Mesendoderm (in vitro differentiated cells): ENCODE measurements around the gene DCUN1D3.
A peak's percentile ranks its signal among the peaks of the same experiment; 100 is the strongest.

ENCODE experiments used
- DNase-seq: peaks from one replicate; pipeline ENCODE4 v3.0.0; 2013
- H2AK5ac ChIP-seq: 2 replicates; pipeline ENCODE4 v1.6.1; 2013; ENCODE audit warnings: low read length, inconsistent platforms
- H2BK120ac ChIP-seq: 2 replicates; pipeline ENCODE4 v1.6.1; 2013; ENCODE audit warnings: low read depth, mild to moderate bottlenecking, low read length, moderate library complexity, mixed read lengths
- H2BK15ac ChIP-seq: replicated peaks from 2 replicates; pipeline ENCODE4 v1.6.1; 2013; ENCODE audit warnings: low read depth, mild to moderate bottlenecking, moderate library complexity
- H2BK5ac ChIP-seq: 2 replicates; pipeline ENCODE4 v1.6.1; 2013; ENCODE audit warnings: low read length, inconsistent platforms
- H3K18ac ChIP-seq: 2 replicates; pipeline ENCODE4 v1.6.1; 2013; ENCODE audit warnings: mild to moderate bottlenecking, low read length, mixed read lengths
- H3K23ac ChIP-seq: one replicate; pipeline ENCODE4 v1.6.1; 2013; ENCODE audit warnings: low read length
- H3K27ac ChIP-seq: 2 replicates; pipeline ENCODE4 v1.5.1; 2013; ENCODE audit warnings: low read depth, mild to moderate bottlenecking, inconsistent platforms, low read length, moderate library complexity
- H3K27me3 ChIP-seq: 2 replicates; pipeline ENCODE4 v1.6.1; 2013; ENCODE audit warnings: low read length, control low read depth, mild to moderate bottlenecking, inconsistent platforms; ENCODE audit not compliant: insufficient read depth, poor library complexity
- H3K36me3 ChIP-seq: 2 replicates; pipeline ENCODE4 v1.6.1; 2013; ENCODE audit warnings: low read length, inconsistent platforms; ENCODE audit not compliant: control insufficient read depth, insufficient read depth
- H3K4ac ChIP-seq: one replicate; pipeline ENCODE4 v1.6.1; 2013; ENCODE audit warnings: low read depth, mild to moderate bottlenecking, low read length, moderate library complexity
- H3K4me1 ChIP-seq: 2 replicates; pipeline ENCODE4 v1.6.1; 2013; ENCODE audit warnings: low read depth, low read length, inconsistent platforms; ENCODE audit not compliant: control insufficient read depth
- H3K4me2 ChIP-seq: 2 replicates; pipeline ENCODE4 v1.6.1; 2013; ENCODE audit warnings: low read length
- H3K4me3 ChIP-seq: 2 replicates; pipeline ENCODE4 v1.5.1; 2013; ENCODE audit warnings: mild to moderate bottlenecking, low read length
- H3K56ac ChIP-seq: one replicate; pipeline ENCODE4 v1.6.1; 2013; ENCODE audit warnings: low read length
- H3K79me1 ChIP-seq: 2 replicates; pipeline ENCODE4 v1.6.1; 2013; ENCODE audit warnings: low read length, inconsistent platforms
- H3K79me2 ChIP-seq: 2 replicates; pipeline ENCODE4 v1.6.1; 2013; ENCODE audit warnings: mild to moderate bottlenecking, low read length; ENCODE audit not compliant: control insufficient read depth, insufficient read depth
- H3K9ac ChIP-seq: 2 replicates; pipeline ENCODE4 v1.6.1; 2013; ENCODE audit warnings: low read length, inconsistent platforms
- H4K5ac ChIP-seq: one replicate; pipeline ENCODE4 v1.6.1; 2013; ENCODE audit warnings: low read length
- H4K8ac ChIP-seq: one replicate; pipeline ENCODE4 v1.6.1; 2013; ENCODE audit warnings: low read depth, mild to moderate bottlenecking, control low read depth, low read length, moderate library complexity
- WGBS: extraction: QIAGEN DNeasy Blood & Tissue Kit; methylation state at CpG from one replicate; pipeline ENCODE4 v1.1.7; 2013; ENCODE audit warnings: low lambda C conversion rate, missing lambda C conversion rate; ENCODE audit not compliant: insufficient coverage; ENCODE audit errors: extremely low coverage; 5-methylcytosine and 5-hydroxymethylcytosine counted together

DCUN1D3 gene

DNA sequence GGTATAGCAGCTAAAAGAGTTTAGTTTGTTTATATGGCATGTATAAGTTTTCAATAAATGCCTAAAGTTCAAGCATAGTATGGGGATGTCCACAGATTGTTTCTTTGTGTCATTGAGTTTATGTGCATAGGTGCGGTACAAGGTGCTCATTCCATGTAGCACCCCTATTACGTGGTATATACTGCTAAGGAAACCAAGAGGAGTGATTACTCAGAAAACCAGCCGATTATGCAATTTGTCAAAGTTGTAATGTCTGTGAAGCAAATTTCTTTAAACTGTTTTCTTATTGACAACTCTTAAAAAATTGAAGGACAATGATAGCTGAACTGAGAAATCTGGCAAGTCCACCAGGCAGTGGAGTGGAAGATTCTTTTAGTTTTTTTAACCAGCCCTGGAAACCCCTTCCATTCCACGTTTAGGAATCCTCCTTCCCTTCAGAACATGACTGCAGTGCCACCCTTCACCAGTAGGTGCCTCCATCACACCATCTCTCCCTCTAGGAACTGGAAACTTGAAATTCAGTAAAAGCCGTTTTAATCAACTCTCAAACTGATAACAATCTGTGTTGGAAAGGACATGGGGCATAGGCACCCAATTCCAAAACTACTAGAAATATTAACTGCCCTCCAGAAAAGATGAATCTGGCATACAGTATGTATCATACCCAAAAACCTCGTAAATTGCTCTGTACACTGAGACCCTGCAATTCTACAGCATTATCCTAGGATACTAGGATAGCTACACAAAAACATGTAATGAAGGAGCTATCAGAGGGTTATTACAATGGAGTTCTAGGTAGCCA is 50.4 kb downstream of the DCUN1D3 start:
- Histone ChIP-seq H3K4me2 (no peak overlapping the region), H3K9ac (no peak overlapping the region), H3K36me3 (no peaks in the 10 kb centered on the region), H3K27me3 (no peaks in the 10 kb centered on the region), H3K79me1 (no peaks in the 10 kb centered on the region), H2BK15ac (no peak overlapping the region), H4K5ac (no peak overlapping the region), H4K8ac (no peak overlapping the region), H3K4me1 (no peaks in the 10 kb centered on the region), H3K79me2 (no peaks in the 10 kb centered on the region), H2BK5ac (no peak overlapping the region), H3K23ac (no peak overlapping the region), H3K27ac (no peak overlapping the region), H3K4me3 (no peak overlapping the region), H3K18ac (no peak overlapping the region), H2BK120ac (no peak overlapping the region), H3K56ac (no peak overlapping the region), H3K4ac (no peak overlapping the region), H2AK5ac (no peak overlapping the region)
- no CpG with 5 or more reads among the region's 6 CpGs for WGBS
- DNase-seq: peak; percentile 74

GRCh38 chr16:20847550-20847949 is 52.6 kb downstream of the DCUN1D3 start:
- Histone ChIP-seq H3K27me3 (no peaks in the 10 kb centered on the region), H4K5ac (no peak overlapping the region), H3K9ac (no peak overlapping the region), H2BK120ac (no peak overlapping the region), H3K56ac (no peak overlapping the region), H2BK15ac (no peak overlapping the region), H3K4me1 (no peaks in the 10 kb centered on the region), H3K23ac (no peak overlapping the region), H3K27ac (no peak overlapping the region), H3K18ac (no peak overlapping the region), H2BK5ac (no peak overlapping the region), H3K36me3 (no peaks in the 10 kb centered on the region), H4K8ac (no peak overlapping the region), H2AK5ac (no peak overlapping the region), H3K4me3 (no peak overlapping the region), H3K79me2 (no peaks in the 10 kb centered on the region), H3K79me1 (no peaks in the 10 kb centered on the region), H3K4ac (no peak overlapping the region), H3K4me2 (no peak overlapping the region)
- WGBS: no CpG with 5 or more reads among the region's 2 CpGs
- no peak for DNase-seq

DNA sequence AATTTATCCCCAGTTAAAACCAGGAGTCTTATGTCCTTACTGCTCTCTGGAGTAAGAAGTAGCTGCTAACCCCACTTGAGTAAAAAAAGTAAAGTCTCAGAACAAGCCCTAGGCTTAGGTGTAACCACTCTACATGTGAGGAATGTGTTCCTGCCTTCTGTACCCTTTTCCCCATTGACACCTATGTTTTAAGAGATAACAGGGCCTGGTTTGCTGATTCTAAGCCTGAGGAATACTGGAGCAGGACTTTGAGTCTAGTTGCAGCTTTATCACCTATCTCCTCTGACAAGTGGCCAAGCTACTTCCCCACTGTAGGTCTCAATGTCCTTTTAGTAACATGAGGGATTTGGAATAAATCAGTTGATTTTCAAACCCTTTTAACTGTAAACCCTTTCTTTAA is 53.6 kb downstream of the DCUN1D3 start:
- Histone ChIP-seq H4K8ac (no peak overlapping the region), H2AK5ac (no peak overlapping the region), H3K56ac (no peak overlapping the region), H3K27ac (no peak overlapping the region), H3K23ac (no peak overlapping the region), H2BK15ac (no peak overlapping the region), H2BK5ac (no peak overlapping the region), H3K4ac (no peak overlapping the region), H3K18ac (no peak overlapping the region), H3K79me1 (no peaks in the 10 kb centered on the region), H3K9ac (no peak overlapping the region), H3K36me3 (no peaks in the 10 kb centered on the region), H3K4me2 (no peak overlapping the region), H3K27me3 (no peaks in the 10 kb centered on the region), H4K5ac (no peak overlapping the region), H3K79me2 (no peaks in the 10 kb centered on the region), H3K4me1 (no peaks in the 10 kb centered on the region), H3K4me3 (no peak overlapping the region), H2BK120ac (no peak overlapping the region)
- peak; percentile 54 for DNase-seq

DNA sequence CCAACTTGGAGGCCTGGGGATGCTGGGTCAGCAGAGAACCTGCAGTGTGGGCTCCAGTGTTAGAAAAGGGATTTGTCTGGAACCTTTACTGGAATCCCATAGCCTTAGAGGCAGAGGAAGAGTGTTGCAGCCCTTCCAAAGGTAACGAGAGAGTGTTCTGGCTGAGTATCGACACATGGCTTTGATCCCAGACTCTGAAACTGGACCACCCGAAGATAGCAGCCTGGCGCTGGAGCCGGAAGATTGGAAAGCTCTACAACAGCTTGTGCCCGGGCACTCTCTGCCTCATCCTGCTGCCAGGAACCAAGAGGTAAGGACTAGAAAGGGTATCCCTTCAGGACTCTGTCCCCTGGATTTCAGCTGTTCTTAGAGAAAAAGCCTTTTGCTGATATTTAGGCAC is 54.1 kb downstream of the DCUN1D3 start:
- no peak for DNase-seq
- no peak overlapping the region for H4K5ac ChIP-seq
- H2BK120ac ChIP-seq: no peak overlapping the region
- WGBS: no CpG with 5 or more reads among the region's 6 CpGs
- H2AK5ac ChIP-seq: no peak overlapping the region
- no peaks in the 10 kb centered on the region for H3K79me2 ChIP-seq
- no peak overlapping the region for H3K18ac ChIP-seq
- no peak overlapping the region for H2BK5ac ChIP-seq
- no peaks in the 10 kb centered on the region for H3K4me1 ChIP-seq
- no peaks in the 10 kb centered on the region for H3K79me1 ChIP-seq
- H3K4me2 ChIP-seq: no peak overlapping the region
- H3K9ac ChIP-seq: no peak overlapping the region
- H3K4me3 ChIP-seq: no peak overlapping the region
- no peak overlapping the region for H3K23ac ChIP-seq
- no peak overlapping the region for H4K8ac ChIP-seq
- no peaks in the 10 kb centered on the region for H3K36me3 ChIP-seq
- H3K27ac ChIP-seq: no peak overlapping the region
- no peak overlapping the region for H2BK15ac ChIP-seq
- H3K27me3 ChIP-seq: no peaks in the 10 kb centered on the region
- no peak overlapping the region for H3K4ac ChIP-seq
- H3K56ac ChIP-seq: no peak overlapping the region

GRCh38 chr16:20844588-20844987 is 55.6 kb downstream of the DCUN1D3 start:
- H4K5ac ChIP-seq: no peak overlapping the region
- no peak overlapping the region for H3K4me3 ChIP-seq
- no CpG with 5 or more reads among the region's 3 CpGs for WGBS
- H3K9ac ChIP-seq: no peak overlapping the region
- H2BK5ac ChIP-seq: no peak overlapping the region
- H3K4me2 ChIP-seq: no peak overlapping the region
- no peak overlapping the region for H3K27ac ChIP-seq
- no peak overlapping the region for H2BK15ac ChIP-seq
- no peak overlapping the region for H2AK5ac ChIP-seq
- no peak overlapping the region for H2BK120ac ChIP-seq
- DNase-seq: no peak
- H3K23ac ChIP-seq: no peak overlapping the region
- no peaks in the 10 kb centered on the region for H3K27me3 ChIP-seq
- H3K56ac ChIP-seq: no peak overlapping the region
- H3K79me1 ChIP-seq: no peaks in the 10 kb centered on the region
- H4K8ac ChIP-seq: no peak overlapping the region
- H3K18ac ChIP-seq: no peak overlapping the region
- no peak overlapping the region for H3K4ac ChIP-seq
- peaks cover 2% of the 10 kb centered on the region for H3K36me3 ChIP-seq
- H3K79me2 ChIP-seq: no peaks in the 10 kb centered on the region
- no peaks in the 10 kb centered on the region for H3K4me1 ChIP-seq

DNA sequence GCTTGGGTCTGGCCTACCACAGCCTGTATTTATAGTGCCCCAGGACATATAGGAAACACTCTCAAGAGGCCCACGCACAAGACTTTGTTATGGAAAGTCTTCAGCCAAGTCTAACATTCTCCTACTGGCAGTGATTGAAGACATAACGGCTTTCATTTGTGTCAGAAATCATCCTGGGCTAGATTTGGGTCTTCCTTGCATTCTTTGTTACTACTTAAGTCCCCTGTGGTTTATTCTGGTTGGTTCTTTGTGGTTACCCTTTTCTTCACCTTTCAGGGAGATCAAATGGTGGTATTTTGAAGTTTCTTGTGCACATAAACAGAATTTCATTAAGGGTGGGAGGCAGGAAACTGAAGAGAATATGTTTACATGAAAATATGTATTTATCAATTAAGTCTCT is 56.1 kb downstream of the DCUN1D3 start:
- Histone ChIP-seq H3K27me3 (no peaks in the 10 kb centered on the region), H3K56ac (no peak overlapping the region), H3K4ac (no peak overlapping the region), H3K27ac (no peak overlapping the region), H3K79me2 (no peaks in the 10 kb centered on the region), H2BK15ac (no peak overlapping the region), H2BK5ac (no peak overlapping the region), H3K9ac (no peak overlapping the region), H4K5ac (no peak overlapping the region), H3K36me3 (peaks cover 2% of the 10 kb centered on the region), H3K4me3 (no peak overlapping the region), H2BK120ac (no peak overlapping the region), H3K79me1 (no peaks in the 10 kb centered on the region), H3K4me2 (no peak overlapping the region), H3K23ac (no peak overlapping the region), H3K4me1 (no peaks in the 10 kb centered on the region), H3K18ac (no peak overlapping the region), H2AK5ac (no peak overlapping the region), H4K8ac (no peak overlapping the region)
- no CpG with 5 or more reads among the region's 2 CpGs for WGBS
- no peak for DNase-seq
